ENCODE measurements around the gene ELL2. TPM values are rescaled to one million over a fixed set of nuclear protein-coding genes. Genes with fewer than 3 reads are reported as not detected.
A peak's percentile ranks its signal among the peaks of the same experiment; 100 is the strongest.

The ELL2 gene
- total and polyA plus RNA-seq, 12 donors, result 10.5 to 68.2 (median 27.2) TPM

- H3K9me3 ChIP-seq, result no peaks in the 10 kb centered on the region
- H3K36me3 ChIP-seq, result peaks cover 0 to 56% (median 21%) of the 10 kb centered on the region in 9 donors
- H3K4me1 ChIP-seq, result peaks cover 0 to 18% (median 0%) of the 10 kb centered on the region in 9 donors
- DNase-seq, result no peak
- no peak for ATAC-seq
- no peak overlapping the region for H3K27ac ChIP-seq
- TF ChIP-seq CTCF (IDR thresholded peaks at IDR 0.05), result no peak
- intact Hi-C loops (cut with DNase I), result no loop called here
- H3K4me3 ChIP-seq, result no peak overlapping the region
- no peaks in the 10 kb centered on the region for H3K27me3 ChIP-seq
- WGBS, 2 donors, result 96 to 97% methylated on average over 1 of the region's 1 CpG
Observed at GRCh38 chr5:95886340-95887044, 75.2 kb downstream of the ELL2 start.

GRCh38 chr5:95884511-95884910 lies 77.1 kb downstream of the ELL2 start:
- DNase-seq (no peak), ATAC-seq (no peak)
- Histone ChIP-seq H3K4me1 (peaks cover 0 to 18% (median 0%) of the 10 kb centered on the region in 9 donors), H3K9me3 (no peaks in the 10 kb centered on the region), H3K4me3 (no peak overlapping the region), H3K27ac (peak overlapping the region in 1 of 10 donors; percentile 31), H3K27me3 (no peaks in the 10 kb centered on the region), H3K36me3 (peaks cover 0 to 36% (median 7%) of the 10 kb centered on the region in 9 donors)
- intact Hi-C loops (cut with DNase I), result no loop called here
- 62 to 72% methylated on average over 1 of the region's 1 CpG for WGBS, 2 donors
- no peak for TF ChIP-seq CTCF (IDR thresholded peaks at IDR 0.05)

- ATAC-seq, result peak in 1 of 8 donors; percentile 26
- WGBS, 2 donors, result 62 to 77% methylated on average over 4 of the region's 4 CpGs
Observed at GRCh38 chr5:95884017-95884325, 77.7 kb downstream of the ELL2 start.

More at GRCh38 chr5:95884017-95884325, 77.7 kb downstream of the ELL2 start:
- Histone ChIP-seq H3K4me1 (peaks cover 0 to 18% (median 0%) of the 10 kb centered on the region in 9 donors), H3K36me3 (peaks cover 0 to 30% (median 5%) of the 10 kb centered on the region in 9 donors), H3K9me3 (no peaks in the 10 kb centered on the region), H3K27ac (peak overlapping the region in 1 of 10 donors; percentile 31), H3K4me3 (no peak overlapping the region), H3K27me3 (no peaks in the 10 kb centered on the region)
- DNase-seq, result no peak
- no peak for TF ChIP-seq CTCF (IDR thresholded peaks at IDR 0.05)
- intact Hi-C loops (cut with DNase I), result no loop called here

Data from heart right ventricle (tissue), 16 donors.